T-helper 2 cell treated with Interferon-gamma antibody and Interleukin-4, amounts not matched to agents 5 μg/mL and 100 μg/mL, for 36 hours (primary cell): ENCODE results near the gene ARIH1.
A peak's percentile ranks its signal among the peaks of the same experiment; 100 is the strongest.

Source experiments
- DNase-seq: peaks from one replicate; pipeline ENCODE4 v3.0.0; 2021; ENCODE audit warnings: low spot score
- H3K27ac Mint-ChIP-seq: one replicate; pipeline ENCODE4 v1.8.0; 2021; ENCODE audit warnings: mild to moderate bottlenecking, mixed read lengths
- H3K27me3 Mint-ChIP-seq: one replicate; pipeline ENCODE4 v1.8.0; 2021; ENCODE audit warnings: low read depth, mixed read lengths
- H3K36me3 Mint-ChIP-seq: one replicate; pipeline ENCODE4 v1.8.0; 2021; ENCODE audit warnings: low read depth, mixed read lengths
- H3K4me1 Mint-ChIP-seq: one replicate; pipeline ENCODE4 v1.8.0; 2021; ENCODE audit warnings: low read depth, mixed read lengths
- H3K4me3 Mint-ChIP-seq: one replicate; pipeline ENCODE4 v1.8.0; 2022; ENCODE audit warnings: mild to moderate bottlenecking, moderate library complexity, mixed read lengths
- H3K9me3 Mint-ChIP-seq: one replicate; pipeline ENCODE4 v1.8.0; 2021; ENCODE audit warnings: mixed read lengths

Gene ARIH1

GRCh38 chr15:72496783-72497182 lies 22.7 kb downstream of the ARIH1 start:
- H3K27ac Mint-ChIP-seq = no peak overlapping the region
- H3K4me3 Mint-ChIP-seq = no peak overlapping the region
- H3K4me1 Mint-ChIP-seq = peaks cover 3% of the 10 kb centered on the region
- H3K9me3 Mint-ChIP-seq = no peaks in the 10 kb centered on the region
- DNase-seq = no peak
- H3K36me3 Mint-ChIP-seq = peaks cover 8% of the 10 kb centered on the region
- no peaks in the 10 kb centered on the region for H3K27me3 Mint-ChIP-seq

- Mint-ChIP-seq H3K36me3 (peaks cover 8% of the 10 kb centered on the region), H3K27ac (no peak overlapping the region), H3K4me3 (no peak overlapping the region), H3K27me3 (no peaks in the 10 kb centered on the region), H3K4me1 (peaks cover 6% of the 10 kb centered on the region), H3K9me3 (no peaks in the 10 kb centered on the region)
- no peak for DNase-seq
Observed at GRCh38 chr15:72497402-72497801, 23.3 kb downstream of the ARIH1 start.

GRCh38 chr15:72502220-72502809 lies 28.2 kb downstream of the ARIH1 start:
- Mint-ChIP-seq H3K4me3 (no peak overlapping the region), H3K27ac (no peak overlapping the region), H3K9me3 (no peaks in the 10 kb centered on the region), H3K4me1 (peaks cover 27% of the 10 kb centered on the region), H3K36me3 (peaks cover 11% of the 10 kb centered on the region), H3K27me3 (no peaks in the 10 kb centered on the region)
- no peak for DNase-seq

- H3K27ac Mint-ChIP-seq = peak overlapping the region; percentile 2
- peaks cover 9% of the 10 kb centered on the region for H3K36me3 Mint-ChIP-seq
- H3K4me1 Mint-ChIP-seq = peaks cover 27% of the 10 kb centered on the region
- no peaks in the 10 kb centered on the region for H3K27me3 Mint-ChIP-seq
- DNase-seq = no peak
- H3K9me3 Mint-ChIP-seq = no peaks in the 10 kb centered on the region
- no peak overlapping the region for H3K4me3 Mint-ChIP-seq
Observed at GRCh38 chr15:72503147-72503546, 29.0 kb downstream of the ARIH1 start.

- Mint-ChIP-seq H3K27me3 (no peaks in the 10 kb centered on the region), H3K4me3 (no peak overlapping the region), H3K9me3 (no peaks in the 10 kb centered on the region), H3K27ac (no peak overlapping the region), H3K4me1 (peaks cover 33% of the 10 kb centered on the region), H3K36me3 (peaks cover 4% of the 10 kb centered on the region)
- no peak for DNase-seq
Observed at GRCh38 chr15:72507402-72508092, 33.4 kb downstream of the ARIH1 start.

GRCh38 chr15:72509484-72509883 lies 35.4 kb downstream of the ARIH1 start:
- Mint-ChIP-seq H3K27me3 (no peaks in the 10 kb centered on the region), H3K36me3 (peaks cover 5% of the 10 kb centered on the region), H3K27ac (no peak overlapping the region), H3K9me3 (no peaks in the 10 kb centered on the region), H3K4me1 (peaks cover 24% of the 10 kb centered on the region), H3K4me3 (no peak overlapping the region)
- no peak for DNase-seq

GRCh38 chr15:72511536-72511935 lies 37.4 kb downstream of the ARIH1 start:
- DNase-seq = no peak
- Mint-ChIP-seq H3K4me1 (peaks cover 19% of the 10 kb centered on the region), H3K36me3 (peaks cover 2% of the 10 kb centered on the region), H3K27me3 (no peaks in the 10 kb centered on the region), H3K9me3 (no peaks in the 10 kb centered on the region), H3K4me3 (no peak overlapping the region), H3K27ac (no peak overlapping the region)

- Mint-ChIP-seq H3K36me3 (peaks cover 3% of the 10 kb centered on the region), H3K4me3 (no peak overlapping the region), H3K4me1 (peaks cover 28% of the 10 kb centered on the region), H3K27ac (no peak overlapping the region), H3K9me3 (no peaks in the 10 kb centered on the region), H3K27me3 (no peaks in the 10 kb centered on the region)
- DNase-seq = no peak
Observed at GRCh38 chr15:72515591-72516389, 41.7 kb downstream of the ARIH1 start.

- Mint-ChIP-seq H3K27me3 (no peaks in the 10 kb centered on the region), H3K36me3 (peaks cover 7% of the 10 kb centered on the region), H3K4me1 (peaks cover 25% of the 10 kb centered on the region), H3K4me3 (no peak overlapping the region), H3K9me3 (no peaks in the 10 kb centered on the region), H3K27ac (no peak overlapping the region)
- DNase-seq = no peak
Observed at GRCh38 chr15:72516777-72517176, 42.6 kb downstream of the ARIH1 start.

GRCh38 chr15:72521682-72522081 lies 47.6 kb downstream of the ARIH1 start:
- Mint-ChIP-seq H3K27me3 (no peaks in the 10 kb centered on the region), H3K36me3 (peaks cover 20% of the 10 kb centered on the region), H3K27ac (no peak overlapping the region), H3K4me3 (no peak overlapping the region), H3K9me3 (no peaks in the 10 kb centered on the region), H3K4me1 (peaks cover 9% of the 10 kb centered on the region)
- DNase-seq = no peak

- peaks cover 28% of the 10 kb centered on the region for H3K4me1 Mint-ChIP-seq
- H3K9me3 Mint-ChIP-seq = no peaks in the 10 kb centered on the region
- H3K4me3 Mint-ChIP-seq = no peak overlapping the region
- DNase-seq = no peak
- H3K27me3 Mint-ChIP-seq = no peaks in the 10 kb centered on the region
- H3K27ac Mint-ChIP-seq = no peak overlapping the region
- H3K36me3 Mint-ChIP-seq = peaks cover 3% of the 10 kb centered on the region
Observed at GRCh38 chr15:72532991-72533601, 59.0 kb downstream of the ARIH1 start.

GRCh38 chr15:72534523-72534922 lies 60.4 kb downstream of the ARIH1 start:
- peaks cover 5% of the 10 kb centered on the region for H3K9me3 Mint-ChIP-seq
- H3K4me1 Mint-ChIP-seq = peaks cover 30% of the 10 kb centered on the region
- no peak overlapping the region for H3K4me3 Mint-ChIP-seq
- no peaks in the 10 kb centered on the region for H3K27me3 Mint-ChIP-seq
- H3K27ac Mint-ChIP-seq = no peak overlapping the region
- peak; percentile 25 for DNase-seq
- H3K36me3 Mint-ChIP-seq = peaks cover 14% of the 10 kb centered on the region

GRCh38 chr15:72535911-72536310 lies 61.8 kb downstream of the ARIH1 start:
- H3K4me3 Mint-ChIP-seq = no peak overlapping the region
- H3K27ac Mint-ChIP-seq = no peak overlapping the region

GRCh38 chr15:72536506-72536905 lies 62.4 kb downstream of the ARIH1 start:
- Mint-ChIP-seq H3K9me3 (peaks cover 10% of the 10 kb centered on the region), H3K27me3 (no peaks in the 10 kb centered on the region), H3K4me3 (no peak overlapping the region), H3K27ac (no peak overlapping the region), H3K36me3 (peaks cover 22% of the 10 kb centered on the region), H3K4me1 (peaks cover 27% of the 10 kb centered on the region)
- no peak for DNase-seq

More at GRCh38 chr15:72535911-72536310, 61.8 kb downstream of the ARIH1 start:
- no peaks in the 10 kb centered on the region for H3K27me3 Mint-ChIP-seq
- H3K36me3 Mint-ChIP-seq = peaks cover 19% of the 10 kb centered on the region
- peaks cover 27% of the 10 kb centered on the region for H3K4me1 Mint-ChIP-seq
- no peak for DNase-seq
- H3K9me3 Mint-ChIP-seq = peaks cover 8% of the 10 kb centered on the region
